ENCODE data around the gene KRTAP13-1. TPM values are rescaled to one million over a fixed set of nuclear protein-coding genes. Genes with fewer than 3 reads are reported as not detected.
A peak's percentile ranks its signal among the peaks of the same experiment; 100 is the strongest.

Gene KRTAP13-1
- total RNA-seq = not detected

DNA sequence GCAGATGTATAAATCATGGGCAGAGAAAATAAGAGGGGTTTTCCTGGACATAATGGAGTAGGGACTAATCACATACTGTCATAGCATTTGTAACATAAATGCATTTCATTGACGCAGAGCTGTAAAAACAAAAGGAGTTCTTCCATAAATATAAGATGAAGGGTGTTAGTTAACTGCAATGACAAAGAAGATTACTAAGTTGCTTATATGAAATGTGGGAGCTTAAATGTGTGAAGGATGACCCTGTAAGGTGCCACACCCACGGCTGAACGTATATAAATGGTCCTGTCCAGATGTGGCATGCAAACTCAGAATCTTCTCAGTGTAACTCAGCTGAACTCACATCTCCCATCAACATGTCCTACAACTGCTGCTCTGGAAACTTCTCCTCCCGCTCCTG lies at the start of gene KRTAP13-1:
KRTAP13-1 (plus strand) TSS at position 301 of the 400 bp plus-strand sequence; CDS start at position 357, 56 bp downstream.
- no peak for TF ChIP-seq CTCF (IDR thresholded peaks at IDR 0.05)
- DNase-seq (ENCODE audit: low spot score) (no peak), ATAC-seq (ENCODE audit: low FRiP score) (no peak)

- DNase-seq (ENCODE audit: low spot score) = no peak
- no peak for TF ChIP-seq CTCF (IDR thresholded peaks at IDR 0.05)
- ATAC-seq (ENCODE audit: low FRiP score) = no peak
Observed at GRCh38 chr21:30348506-30348905, 47.3 kb upstream of the KRTAP13-1 start, which contains the start of gene KRTAP23-1. TSS of gene KRTAP23-1 (minus strand) at chr21:30348606. CDS start at chr21:30348606, 0 bp downstream.

DNA sequence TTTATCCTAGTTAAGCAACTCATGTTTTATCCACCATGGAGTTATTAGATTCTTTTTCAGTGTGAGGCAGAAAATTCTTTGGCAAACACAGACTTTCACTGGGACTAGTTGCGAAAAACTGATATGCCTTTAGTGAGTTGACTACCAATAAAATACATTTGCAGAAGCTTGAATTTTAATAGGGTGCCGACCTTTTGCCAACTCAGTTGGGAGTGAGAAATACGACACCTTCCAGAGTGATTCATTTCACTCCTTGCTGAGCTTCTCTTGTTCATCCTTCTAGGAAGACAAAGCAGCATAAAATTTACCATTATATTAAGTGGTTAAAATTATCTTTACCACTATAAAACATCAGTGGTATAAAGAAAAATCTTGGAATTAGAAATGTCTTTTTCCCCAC lies 46.3 kb upstream of the KRTAP13-1 start:
- no peak for TF ChIP-seq CTCF (IDR thresholded peaks at IDR 0.05)
- no peak for DNase-seq (ENCODE audit: low spot score)
- peak; percentile 65 for ATAC-seq (ENCODE audit: low FRiP score)

- DNase-seq (ENCODE audit: low spot score) = no peak
- no peak for TF ChIP-seq CTCF (IDR thresholded peaks at IDR 0.05)
- ATAC-seq (ENCODE audit: low FRiP score) = no peak
Observed at GRCh38 chr21:30351534-30351933, 44.3 kb upstream of the KRTAP13-1 start.

DNA sequence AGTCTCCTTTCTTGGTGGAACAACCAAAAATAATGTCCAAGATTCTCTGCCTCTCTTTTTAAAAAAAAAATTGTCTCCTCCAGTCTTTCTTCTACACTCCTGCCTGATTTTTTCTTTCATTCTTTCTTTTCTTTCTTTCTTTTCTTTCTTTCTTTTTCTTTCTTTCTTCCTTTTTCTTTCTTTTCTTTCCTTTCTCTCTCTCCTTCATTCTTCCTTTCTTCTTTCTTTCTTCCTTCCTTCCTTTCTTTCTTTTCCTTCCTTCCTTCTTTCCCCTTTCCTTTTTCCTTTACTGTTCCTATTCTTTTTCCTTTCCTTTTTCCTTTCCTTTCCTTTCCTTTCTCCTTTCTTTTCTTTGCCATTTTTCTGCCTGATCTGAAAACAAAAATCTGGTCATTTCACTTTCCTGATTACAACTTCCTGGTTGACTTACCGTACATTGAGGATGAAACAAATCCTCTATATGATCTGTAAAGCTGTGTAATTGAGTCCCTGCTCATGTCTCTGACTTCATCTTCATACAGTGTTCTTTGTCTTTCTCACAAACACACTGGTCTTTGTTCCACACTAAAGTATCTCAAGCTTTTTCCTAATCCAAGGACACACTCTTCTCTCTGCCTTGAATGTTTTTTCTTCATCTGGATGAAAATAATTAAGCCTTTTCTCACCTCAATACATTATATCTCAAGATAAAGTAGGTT lies 41.4 kb upstream of the KRTAP13-1 start:
- TF ChIP-seq CTCF (IDR thresholded peaks at IDR 0.05) = no peak
- DNase-seq (ENCODE audit: low spot score) (no peak), ATAC-seq (ENCODE audit: low FRiP score) (no peak)

DNA sequence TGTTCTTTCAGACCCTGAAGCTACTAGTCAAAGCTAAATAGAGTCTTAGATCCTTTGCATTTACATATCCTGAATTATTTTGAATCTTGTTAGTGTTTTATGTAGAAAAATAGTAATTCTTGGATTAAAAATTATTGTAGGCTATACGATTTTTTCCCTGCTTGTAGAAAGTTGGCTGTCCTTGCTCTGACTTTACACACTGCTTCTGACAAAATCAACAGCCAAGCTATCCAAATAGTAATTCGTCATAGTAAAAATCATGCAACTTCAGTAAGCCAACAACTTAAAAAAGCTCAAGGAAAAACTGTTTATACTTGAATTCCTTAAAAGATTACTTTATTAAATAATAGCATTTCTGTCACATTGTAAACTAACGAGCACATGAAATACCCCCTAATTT lies 39.9 kb upstream of the KRTAP13-1 start:
- ATAC-seq (ENCODE audit: low FRiP score) (no peak), DNase-seq (ENCODE audit: low spot score) (no peak)
- TF ChIP-seq CTCF (IDR thresholded peaks at IDR 0.05) = no peak

DNA sequence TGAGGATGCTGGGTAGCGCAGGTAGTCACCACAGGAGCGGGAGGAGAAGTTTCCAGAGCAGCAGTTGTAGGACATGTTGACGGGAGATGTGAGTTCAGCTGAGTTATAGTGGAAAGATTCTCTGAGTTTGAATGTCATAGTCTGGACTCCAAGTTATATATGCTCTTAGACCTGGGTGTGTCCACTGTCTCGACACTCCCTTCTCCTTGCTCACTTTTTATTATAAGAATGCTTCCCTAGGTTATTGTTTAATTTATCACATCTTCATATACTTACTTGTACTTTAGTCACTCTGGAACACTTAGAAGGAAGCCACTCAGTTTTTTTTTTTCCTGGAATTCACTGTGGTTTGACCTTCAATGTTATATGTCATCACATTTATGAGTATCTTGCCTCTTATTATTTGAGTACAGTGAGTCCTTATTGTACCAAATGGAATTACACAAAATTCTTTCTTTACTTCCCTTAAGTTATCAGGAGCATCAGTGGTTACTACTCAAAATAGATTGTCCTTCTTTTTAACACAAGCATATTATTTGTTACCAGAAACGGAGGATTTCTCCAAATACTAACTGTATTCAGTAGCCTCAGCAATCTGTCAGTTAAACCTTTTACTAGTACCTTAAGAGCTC lies 23.6 kb upstream of the KRTAP13-1 start, which contains the start of gene KRTAP13-2:
KRTAP13-2 (minus strand) TSS at position 133 of the 632 bp plus-strand sequence; CDS start at position 75, 58 bp downstream.
- no peak for ATAC-seq (ENCODE audit: low FRiP score)
- TF ChIP-seq CTCF (IDR thresholded peaks at IDR 0.05) = no peak
- DNase-seq (ENCODE audit: low spot score) = no peak

Measured in omental fat pad (tissue), 4 donors.